Activated T-cell treated with anti-CD3 and anti-CD28 coated beads for 1 hour (primary cell): ENCODE results near the gene NANOS3.
"Not testable (repeated sequence)": the region's sequence is repeated elsewhere in the genome, so short reads cannot be mapped to it uniquely, and the experiment has no call there.

Experiments used
- DNase-seq: peaks from one replicate; pipeline ENCODE4 v3.0.0-alpha.2; 2020; ENCODE audit warnings: low read depth

The NANOS3 gene

DNA sequence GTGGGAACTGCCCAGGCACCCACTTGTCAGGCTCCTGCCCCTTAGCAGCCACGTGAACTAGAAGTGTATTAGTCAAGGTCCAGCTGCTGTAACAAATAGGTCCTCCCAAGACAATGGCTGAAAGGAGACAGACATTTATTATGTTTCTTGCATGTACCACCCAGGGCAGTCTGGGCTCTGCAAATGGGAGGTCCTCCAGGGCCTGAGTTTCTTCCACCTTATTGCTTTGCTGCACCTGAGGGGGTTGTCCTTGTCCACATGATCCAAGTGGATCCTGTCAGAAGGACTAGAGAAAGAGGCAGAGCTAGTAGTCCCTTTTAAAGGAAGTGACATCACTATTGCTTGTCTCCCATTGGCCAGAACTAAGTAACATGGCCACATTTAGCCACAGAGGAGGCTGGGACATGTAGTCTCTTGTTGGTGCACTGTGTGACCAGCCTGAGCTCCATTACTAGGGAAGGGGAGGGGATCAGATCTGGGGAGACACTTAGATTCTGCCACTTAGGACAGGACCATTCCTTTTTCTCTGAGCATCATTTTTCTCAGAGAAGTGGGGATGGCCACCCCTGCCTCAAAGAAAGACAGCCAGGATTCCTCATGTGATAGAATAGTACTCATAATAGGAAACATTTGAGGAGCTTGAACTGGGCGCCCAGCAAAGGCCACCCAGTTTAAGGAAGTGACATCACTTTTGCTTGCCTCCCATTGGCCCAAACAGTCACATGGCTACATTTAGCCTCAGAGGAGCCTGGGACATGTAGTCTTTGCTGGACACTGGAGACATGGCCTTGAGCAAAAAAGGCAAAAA, 44.2 kb downstream of the NANOS3 start:
- DNase-seq: no peak

DNA sequence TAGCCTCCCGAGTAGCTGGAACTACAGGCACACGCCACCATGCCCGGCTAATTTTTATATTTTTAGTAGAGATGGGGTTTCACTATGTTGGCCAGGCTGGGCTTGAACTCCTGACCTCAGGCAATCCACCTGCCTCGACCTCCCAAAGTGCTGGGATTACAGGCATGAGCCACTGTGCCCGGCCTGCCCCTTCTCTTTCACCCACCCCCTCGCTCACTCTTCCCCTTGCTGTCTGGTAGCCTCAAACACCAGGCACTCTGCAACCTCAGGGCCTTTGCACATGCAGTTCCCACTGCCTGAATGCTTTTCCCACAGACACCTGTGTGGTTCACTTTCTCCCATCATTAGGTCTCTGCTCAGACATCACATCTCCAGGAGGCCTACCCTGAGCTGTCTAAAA, 45.2 kb downstream of the NANOS3 start:
- DNase-seq: not testable (repeated sequence)

DNA sequence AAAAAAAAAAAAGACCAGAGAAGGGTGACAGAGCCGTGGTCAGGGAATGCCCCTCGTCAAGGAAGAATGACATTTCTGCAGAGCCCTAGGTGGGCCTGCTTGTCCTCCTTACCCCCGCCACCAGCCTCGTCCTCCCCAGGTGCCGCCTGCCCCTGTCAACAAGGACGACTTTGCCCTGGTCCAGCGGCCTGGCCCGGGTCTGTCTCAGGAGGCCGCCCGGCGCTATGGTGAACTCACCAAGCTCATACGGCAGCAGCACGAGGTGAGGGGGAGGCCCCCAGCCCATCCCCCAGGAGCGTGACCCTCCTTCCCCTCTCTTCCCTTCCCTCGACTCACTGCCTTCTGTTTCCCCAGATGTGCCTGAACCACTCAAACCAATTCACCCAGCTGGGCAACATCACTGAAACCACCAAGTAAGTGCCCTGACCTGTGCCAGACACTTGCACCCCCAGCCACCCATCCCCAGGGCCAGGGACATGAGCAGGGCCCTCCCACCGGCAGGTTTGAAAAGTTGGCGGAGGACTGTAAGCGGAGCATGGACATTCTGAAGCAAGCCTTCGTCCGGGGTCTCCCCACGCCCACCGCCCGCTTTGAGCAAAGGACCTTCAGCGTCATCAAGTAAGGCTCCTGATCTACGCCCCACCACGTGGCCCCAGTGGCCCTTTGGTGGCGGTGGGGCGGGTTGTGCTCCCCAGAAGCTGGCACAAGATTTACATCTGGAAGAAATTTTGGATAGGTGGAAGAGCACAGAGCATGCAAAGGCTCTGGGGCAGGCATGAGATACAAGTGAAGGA, 46.5 kb downstream of the NANOS3 start:
- DNase-seq: no peak

DNA sequence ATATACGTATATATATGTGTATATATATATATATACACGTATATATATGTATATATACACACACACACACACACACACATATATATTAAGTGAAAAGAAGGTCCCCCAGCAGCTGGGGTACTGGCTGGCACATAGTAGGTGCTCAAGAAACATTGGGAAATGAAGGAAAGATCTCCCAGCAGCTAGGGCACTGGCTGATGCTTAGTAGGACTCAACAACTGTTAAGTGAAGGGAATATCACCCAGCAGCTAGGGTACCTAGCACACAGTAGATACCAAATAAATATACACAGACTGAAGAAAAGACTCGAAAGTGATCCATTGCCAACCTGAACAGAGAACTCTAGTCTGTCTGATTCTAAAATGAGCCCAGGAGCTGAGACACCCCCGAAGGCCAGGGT, 49.1 kb downstream of the NANOS3 start:
- DNase-seq: no peak

DNA sequence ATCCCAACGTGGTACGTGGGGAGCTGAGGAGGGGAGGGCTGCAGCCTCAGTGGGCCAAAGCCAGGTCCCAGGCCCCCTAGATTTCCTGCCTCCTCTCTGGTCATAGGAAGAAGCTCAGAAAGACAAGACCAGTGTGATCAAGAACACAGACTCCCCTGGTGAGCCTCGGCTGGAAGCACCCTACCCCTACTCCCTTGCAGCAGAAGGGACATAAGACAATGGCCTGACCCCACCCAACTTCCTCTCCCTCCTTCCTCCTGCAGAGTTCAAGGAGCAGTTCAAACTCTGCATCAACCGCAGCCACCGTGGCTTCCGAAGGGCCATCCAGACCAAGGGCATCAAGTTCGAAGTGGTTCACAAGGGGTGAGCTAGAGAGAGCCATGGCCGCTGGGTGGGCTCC, 49.8 kb downstream of the NANOS3 start:
- no peak for DNase-seq

DNA sequence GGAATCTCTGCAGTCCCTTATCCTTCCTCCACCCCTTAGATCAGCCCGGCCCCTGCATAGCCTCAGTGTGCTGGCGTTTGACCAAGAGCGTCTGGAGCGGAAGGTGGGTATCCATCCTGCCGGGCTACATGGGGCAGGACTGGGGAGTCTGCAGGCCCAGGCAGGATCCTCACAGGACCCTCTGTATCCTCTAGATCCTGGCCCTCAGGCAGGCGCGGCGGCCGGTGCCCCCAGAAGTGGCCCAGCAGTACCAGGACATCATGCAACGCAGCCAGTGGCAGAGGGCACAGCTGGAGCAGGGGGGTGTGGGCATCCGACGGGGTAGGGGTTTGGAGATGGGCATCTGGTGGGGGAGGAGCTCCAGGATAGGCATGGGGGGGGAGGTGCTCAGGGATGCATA, 52.4 kb downstream of the NANOS3 start:
- DNase-seq: no peak

DNA sequence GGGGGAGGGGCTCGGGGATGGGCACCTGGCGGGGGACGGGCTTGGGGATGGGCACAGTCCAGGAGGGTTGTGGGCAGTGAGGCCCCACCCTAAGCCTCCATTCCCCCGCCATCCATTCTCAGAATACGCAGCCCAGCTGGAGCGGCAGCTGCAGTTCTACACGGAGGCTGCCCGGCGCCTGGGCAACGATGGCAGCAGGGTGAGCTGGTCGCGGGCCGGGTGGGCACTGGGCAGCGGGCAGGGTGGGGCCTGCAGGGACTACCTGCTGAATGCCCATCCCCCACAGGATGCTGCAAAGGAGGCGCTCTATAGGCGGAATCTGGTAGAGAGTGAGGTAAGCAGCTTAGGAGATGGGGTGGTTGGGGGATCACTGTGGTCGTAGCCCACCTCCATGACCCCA, 53.0 kb downstream of the NANOS3 start:
- no peak for DNase-seq
